Body of pancreas (tissue), 4 donors: ENCODE data around the gene MTRFR. TPM values are rescaled to one million over a fixed set of nuclear protein-coding genes. Genes with fewer than 3 reads are reported as not detected.
A peak's percentile ranks its signal among the peaks of the same experiment; 100 is the strongest.

ENCODE experiments used
- ATAC-seq: fragments of 150-250 bp; one replicate; pipeline ENCODE4 v1.9.1; 2016
- DNase-seq, 4 donors: peaks; one replicate each; pipeline ENCODE4 v3.0.0-alpha.2; 2019
- H3K27ac ChIP-seq, 4 donors: fragments of 200-600 bp; sonication (generic); 1 replicate in 3 of 4; 2 replicates in 1 of 4; pipeline versions ENCODE4 v1.5.1 to v1.6.1; 2016 to 2019; ENCODE audit warnings: mild to moderate bottlenecking in 1 of 4, mixed read lengths in 1 of 4, moderate library complexity in 1 of 4
- H3K27me3 ChIP-seq, 2 donors: fragments of 200-600 bp; sonication (generic); one replicate each; pipeline ENCODE4 v1.6.0; 2016; ENCODE audit warnings: mild to moderate bottlenecking in 1 of 2
- H3K36me3 ChIP-seq, 2 donors: fragments of 200-600 bp; sonication (generic); replicated peaks in 1 of 2; 2 replicates each; pipeline ENCODE4 v1.5.1; 2016; ENCODE audit warnings: low read depth in 2 of 2; ENCODE audit not compliant: insufficient read depth in 1 of 2
- H3K4me1 ChIP-seq: fragments of 200-600 bp; sonication (generic); one replicate; pipeline ENCODE4 v1.6.0; 2016
- H3K4me3 ChIP-seq, 2 donors: fragments of 200-600 bp; sonication (generic); 1 replicate in 1 of 2; 2 replicates in 1 of 2; pipeline ENCODE4 v1.5.1; 2016 to 2019
- H3K9me3 ChIP-seq, 3 donors: fragments of 200-600 bp; sonication (generic); 1 replicate in 2 of 3; 2 replicates in 1 of 3; pipeline ENCODE4 v1.5.1; 2016
- POLR2A ChIP-seq, 3 donors: fragments of 450-650 bp; IDR thresholded peaks; one replicate each; pipeline ENCODE4 v1.6.1; 2016; ENCODE audit warnings: antibody characterized with exemption in 3 of 3, mild to moderate bottlenecking in 2 of 3
- WGBS, 2 donors: methylation state at CpG; one replicate each; pipeline ENCODE4 v1.1.5; 2017; 5-methylcytosine and 5-hydroxymethylcytosine counted together
- intact Hi-C: fragments of 100-400 bp; cut with DNase I; formaldehyde crosslinking; loops from one replicate; pipeline ENCODE4 v1.15.1; 2023
- total RNA-seq, 2 donors: library from RNA; depleted of rRNA; stranded (reverse); fragments of >200 nt; gene quantifications; one replicate each; pipeline ENCODE4 v1.1.0, GENCODE V29; 2016
- TF ChIP-seq, protein P1 (sequence below), 7 experiments: fragments of 450-650 bp in 4 of 7; fragments of 200-600 bp in 3 of 7; sonication (generic) in 3 of 7; IDR thresholded peaks; one replicate each; pipeline ENCODE4 v1.5.1; 2016 to 2019; ENCODE audit warnings: antibody characterized with exemption in 7 of 7

Gene MTRFR
- total RNA-seq, 2 donors from 2014 or later: 4.9 to 8.2 TPM

GRCh38 chr12:123232472-123232806 is 797 bp upstream of the MTRFR start:
- WGBS, 2 donors: 1% methylated on average over 14 to 15 of the region's 15 CpGs
- ATAC-seq (no peak), DNase-seq (no peak)
- no peaks in the 10 kb centered on the region for H3K9me3 ChIP-seq
- intact Hi-C loops: no loop called here
- H3K4me1 ChIP-seq: peaks cover 21% of the 10 kb centered on the region
- peak overlapping the region; percentile 44 to 51 for H3K4me3 ChIP-seq
- peak overlapping the region; percentile 74 to 91 (median 82) for H3K27ac ChIP-seq
- TF ChIP-seq POLR2A (IDR thresholded peaks at IDR 0.05): no peak
- TF ChIP-seq, protein P1, sequence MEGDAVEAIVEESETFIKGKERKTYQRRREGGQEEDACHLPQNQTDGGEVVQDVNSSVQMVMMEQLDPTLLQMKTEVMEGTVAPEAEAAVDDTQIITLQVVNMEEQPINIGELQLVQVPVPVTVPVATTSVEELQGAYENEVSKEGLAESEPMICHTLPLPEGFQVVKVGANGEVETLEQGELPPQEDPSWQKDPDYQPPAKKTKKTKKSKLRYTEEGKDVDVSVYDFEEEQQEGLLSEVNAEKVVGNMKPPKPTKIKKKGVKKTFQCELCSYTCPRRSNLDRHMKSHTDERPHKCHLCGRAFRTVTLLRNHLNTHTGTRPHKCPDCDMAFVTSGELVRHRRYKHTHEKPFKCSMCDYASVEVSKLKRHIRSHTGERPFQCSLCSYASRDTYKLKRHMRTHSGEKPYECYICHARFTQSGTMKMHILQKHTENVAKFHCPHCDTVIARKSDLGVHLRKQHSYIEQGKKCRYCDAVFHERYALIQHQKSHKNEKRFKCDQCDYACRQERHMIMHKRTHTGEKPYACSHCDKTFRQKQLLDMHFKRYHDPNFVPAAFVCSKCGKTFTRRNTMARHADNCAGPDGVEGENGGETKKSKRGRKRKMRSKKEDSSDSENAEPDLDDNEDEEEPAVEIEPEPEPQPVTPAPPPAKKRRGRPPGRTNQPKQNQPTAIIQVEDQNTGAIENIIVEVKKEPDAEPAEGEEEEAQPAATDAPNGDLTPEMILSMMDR (IDR thresholded peaks at IDR 0.05): no peak
- H3K27me3 ChIP-seq: no peaks in the 10 kb centered on the region
- no peaks in the 10 kb centered on the region for H3K36me3 ChIP-seq

- H3K36me3 ChIP-seq: no peaks in the 10 kb centered on the region
- DNase-seq: no peak
- TF ChIP-seq, protein P1 (IDR thresholded peaks at IDR 0.05): no peak
- TF ChIP-seq POLR2A (IDR thresholded peaks at IDR 0.05): no peak
- WGBS, 2 donors: 4 to 9% methylated on average over 16 to 41 of the region's 42 CpGs
- no peaks in the 10 kb centered on the region for H3K27me3 ChIP-seq
- no peaks in the 10 kb centered on the region for H3K9me3 ChIP-seq
- H3K27ac ChIP-seq: peak overlapping the region; percentile 85 to 91 (median 86)
- peak overlapping the region; percentile 44 to 60 for H3K4me3 ChIP-seq
- peak; percentile 6 for ATAC-seq
- intact Hi-C loops: no loop called here
- peaks cover 26% of the 10 kb centered on the region for H3K4me1 ChIP-seq
Measured at GRCh38 chr12:123233505-123234308, 471 bp downstream of the MTRFR start.

DNA sequence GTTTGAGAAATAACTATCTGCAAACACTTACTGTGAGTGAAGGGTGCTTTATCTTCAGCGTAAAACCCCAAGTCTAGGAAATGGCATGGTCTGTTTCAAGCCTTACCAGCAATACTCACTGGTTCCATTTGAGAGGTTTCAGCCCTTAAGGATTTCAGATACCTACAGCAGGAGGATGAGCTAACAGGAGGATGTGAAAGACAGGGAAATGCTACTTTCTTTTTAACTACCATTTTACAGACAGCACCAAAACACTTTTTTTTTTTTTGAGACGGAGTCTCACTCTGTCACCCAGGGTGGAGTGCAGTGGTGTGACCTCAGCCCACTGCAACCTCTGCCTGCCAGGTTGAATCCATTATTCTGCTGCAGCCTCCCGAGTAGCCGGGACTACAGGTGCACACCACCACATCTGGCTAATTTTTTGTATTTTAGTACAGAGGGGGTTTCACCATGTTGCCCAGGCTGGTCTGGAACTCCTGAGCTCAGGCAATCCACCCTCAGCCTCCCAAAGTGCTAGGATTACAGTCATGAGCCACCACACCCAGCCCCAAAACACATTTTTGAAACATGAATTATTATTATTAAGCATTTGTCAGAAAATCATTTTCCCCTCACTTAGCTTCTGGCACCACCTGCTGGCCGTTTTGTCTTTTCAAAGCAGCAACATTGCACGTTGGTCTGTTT is 4.6 kb downstream of the MTRFR start:
- Histone ChIP-seq H3K36me3 (peaks cover 0 to 2% of the 10 kb centered on the region in 2 donors), H3K9me3 (no peaks in the 10 kb centered on the region), H3K4me1 (peaks cover 21% of the 10 kb centered on the region), H3K27ac (peak overlapping the region in 1 of 4 donors; percentile 19), H3K27me3 (no peaks in the 10 kb centered on the region), H3K4me3 (no peak overlapping the region)
- ATAC-seq (no peak), DNase-seq (peak; percentile 67 to 77 (median 71))
- intact Hi-C loops: loop anchor here (5.0 kb wide), 1 partner anchor 195 kb away; no protein-coding TSS in a partner anchor
- WGBS, 2 donors: 57 to 64% methylated on average over 6 of the region's 6 CpGs
- TF ChIP-seq, protein P1 (IDR thresholded peaks at IDR 0.05): peak; percentile 52 to 79 (median 74)
- TF ChIP-seq POLR2A (IDR thresholded peaks at IDR 0.05): no peak

DNA sequence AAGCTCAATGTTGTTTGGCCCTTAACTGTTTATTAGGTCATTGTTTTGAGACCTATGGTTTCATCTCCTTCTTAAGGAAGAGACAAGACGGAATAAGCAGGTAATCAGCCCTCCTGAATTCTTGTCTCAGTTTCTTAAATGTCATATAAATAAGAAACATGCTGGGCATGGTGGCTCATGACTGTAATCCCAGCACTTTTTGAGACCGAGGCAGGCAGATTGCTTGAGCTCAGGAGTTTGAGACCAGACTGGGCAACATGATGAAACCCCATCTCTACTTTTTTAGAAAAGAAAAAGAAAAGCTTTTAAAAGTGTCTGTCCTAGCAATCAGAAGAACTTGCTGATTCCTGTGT is 5.1 kb downstream of the MTRFR start:
- no peak overlapping the region for H3K4me3 ChIP-seq
- H3K36me3 ChIP-seq: peaks cover 0 to 2% of the 10 kb centered on the region in 2 donors
- DNase-seq: no peak
- 50 to 51% methylated on average over 2 of the region's 2 CpGs for WGBS, 2 donors
- no peaks in the 10 kb centered on the region for H3K27me3 ChIP-seq
- H3K27ac ChIP-seq: no peak overlapping the region
- no peaks in the 10 kb centered on the region for H3K9me3 ChIP-seq
- ATAC-seq: no peak
- intact Hi-C loops: loop anchor here (5.0 kb wide), 1 partner anchor 196 kb away; no protein-coding TSS in a partner anchor
- H3K4me1 ChIP-seq: peaks cover 21% of the 10 kb centered on the region
- TF ChIP-seq POLR2A (IDR thresholded peaks at IDR 0.05): no peak
- TF ChIP-seq, protein P1 (IDR thresholded peaks at IDR 0.05): peak in 1 of 7 experiments; percentile 3
